Stimulated activated CD4-positive, alpha-beta T cell treated with anti-CD3 and anti-CD28 coated beads, Interleukin-4, amount 100 ng/mL, for 4 hours (primary cell): ENCODE results near the gene CYP46A1.
"Not testable (repeated sequence)": the region's sequence is repeated elsewhere in the genome, so short reads cannot be mapped to it uniquely, and the experiment has no call there.

ENCODE experiments used
- DNase-seq, 2 experiments: peaks; one replicate each; pipeline ENCODE4 v3.0.0-alpha.2; 2020

CYP46A1 gene

DNA sequence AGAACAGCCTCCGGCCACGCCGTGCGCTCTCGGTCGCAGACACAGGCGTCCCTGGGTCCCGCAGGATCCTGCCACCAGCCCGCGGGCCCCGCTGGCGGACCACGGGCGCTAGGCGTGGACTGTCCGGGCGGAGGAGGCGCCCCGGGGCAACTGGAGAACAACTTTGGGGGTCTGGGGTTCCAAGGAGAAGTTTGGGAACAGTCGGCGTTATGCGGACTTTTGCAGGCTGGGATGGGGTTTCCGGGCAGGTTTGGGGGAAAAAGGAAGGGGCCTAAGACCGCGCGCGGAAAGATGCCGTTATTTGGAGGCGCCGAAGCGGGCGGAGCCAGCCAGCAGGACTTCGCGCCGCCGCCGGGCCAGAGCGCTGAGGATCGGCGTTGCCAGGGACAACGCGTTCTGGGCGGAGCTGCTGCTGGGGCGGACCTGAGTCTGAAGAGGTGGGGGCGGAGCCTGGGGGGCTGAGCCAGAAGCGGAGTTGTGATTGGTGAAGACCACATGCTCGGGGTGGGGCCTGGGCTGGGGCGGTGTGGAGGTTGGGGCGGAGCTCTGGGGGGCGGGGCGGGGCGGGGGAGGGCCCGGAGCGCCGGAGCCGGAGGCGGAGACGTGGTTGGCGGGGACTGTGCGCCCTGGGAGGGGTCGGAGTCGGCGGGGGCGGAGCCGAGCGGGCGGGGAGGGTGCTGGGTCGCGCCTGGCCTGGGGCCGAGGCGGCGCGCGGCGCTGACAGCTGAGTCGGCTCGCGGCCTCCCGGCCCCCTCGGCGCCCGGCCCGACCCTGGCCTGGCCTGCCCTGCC lies at the start of gene CYP46A1:
Gene CYP46A1, plus strand, starts transcription at position 680 of the 791 bp plus-strand sequence. CDS start 120 bp downstream, outside the sequence.
- peak; percentile 99 for DNase-seq

DNA sequence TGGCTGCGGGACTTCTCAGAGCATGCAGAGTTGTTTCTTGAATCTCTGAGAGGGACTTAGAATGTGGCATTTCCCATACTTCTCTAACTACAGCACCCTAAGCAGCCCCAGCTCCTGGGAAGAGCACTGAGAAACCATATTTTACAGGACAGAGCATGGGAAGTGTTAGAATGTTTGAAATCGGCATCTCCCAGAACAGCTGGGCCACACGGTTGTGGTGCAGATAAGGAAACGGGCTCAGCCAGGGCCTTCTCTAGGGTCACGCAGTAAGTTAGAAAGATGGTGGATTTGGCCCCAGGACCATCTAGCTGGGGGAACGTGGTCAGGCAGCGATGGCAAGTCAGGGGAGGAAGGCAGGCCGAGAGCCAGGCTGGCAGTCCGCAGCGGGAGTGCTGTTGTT lies 49.7 kb upstream of the CYP46A1 start:
- DNase-seq: no peak

DNA sequence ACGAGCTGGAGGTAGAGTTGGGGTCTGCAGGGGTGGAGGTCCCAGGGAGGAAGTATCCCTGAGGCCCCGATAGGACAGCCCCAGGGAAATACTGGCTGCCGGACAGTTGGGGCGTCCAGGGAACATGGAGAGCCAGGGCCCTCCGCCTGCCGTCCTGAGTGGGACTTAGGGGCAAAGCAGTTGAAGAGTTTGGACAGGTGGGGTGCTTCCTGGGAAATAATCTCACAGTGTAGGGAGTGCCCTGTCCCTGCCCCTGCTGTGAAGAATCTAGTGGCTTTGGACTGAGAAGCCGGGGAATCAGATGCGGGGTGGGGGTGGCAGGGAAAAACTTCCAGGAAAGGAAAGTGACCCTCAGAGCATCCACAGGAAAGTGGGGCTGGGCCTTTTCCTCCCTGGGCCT lies 49.0 kb upstream of the CYP46A1 start:
- DNase-seq: no peak

DNA sequence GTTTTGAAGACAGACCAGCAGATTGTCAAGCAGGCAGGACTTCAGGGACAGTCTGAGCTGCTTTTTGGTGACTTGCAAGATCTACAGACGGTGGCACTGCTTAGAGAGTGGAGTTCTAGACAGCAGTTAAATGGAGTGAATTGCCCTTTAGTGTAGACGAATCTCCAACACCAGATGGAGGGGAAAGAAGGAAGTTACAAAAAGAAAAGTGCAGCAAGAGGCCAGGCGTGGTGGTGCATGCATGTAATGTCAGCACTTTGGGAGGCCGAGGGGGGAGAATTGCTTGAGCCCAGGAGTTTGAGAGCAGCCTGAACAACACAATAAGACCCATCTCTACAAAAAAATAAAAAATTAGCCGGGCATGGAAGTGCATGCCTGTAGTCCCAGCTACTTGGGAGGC lies 47.6 kb upstream of the CYP46A1 start:
- no peak for DNase-seq

DNA sequence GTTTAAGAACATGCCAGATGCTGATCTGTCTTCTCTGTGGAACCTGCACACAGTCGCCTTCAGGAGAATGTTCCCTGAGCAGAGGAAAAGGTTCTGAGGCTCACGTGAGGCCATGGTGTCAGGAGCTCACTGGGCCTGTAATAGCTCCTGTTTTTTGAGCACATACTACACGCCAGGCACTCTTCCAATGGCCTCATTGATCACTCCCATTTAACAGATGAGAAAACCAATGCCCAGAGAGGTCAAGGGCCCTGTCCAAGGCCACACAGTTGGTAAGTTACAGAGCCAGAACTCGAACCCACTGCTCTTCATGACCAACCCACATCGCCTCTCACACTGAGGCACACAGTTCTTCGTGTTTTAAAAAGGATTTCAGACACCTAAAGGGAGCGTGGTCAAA lies 46.5 kb upstream of the CYP46A1 start:
- DNase-seq: no peak

DNA sequence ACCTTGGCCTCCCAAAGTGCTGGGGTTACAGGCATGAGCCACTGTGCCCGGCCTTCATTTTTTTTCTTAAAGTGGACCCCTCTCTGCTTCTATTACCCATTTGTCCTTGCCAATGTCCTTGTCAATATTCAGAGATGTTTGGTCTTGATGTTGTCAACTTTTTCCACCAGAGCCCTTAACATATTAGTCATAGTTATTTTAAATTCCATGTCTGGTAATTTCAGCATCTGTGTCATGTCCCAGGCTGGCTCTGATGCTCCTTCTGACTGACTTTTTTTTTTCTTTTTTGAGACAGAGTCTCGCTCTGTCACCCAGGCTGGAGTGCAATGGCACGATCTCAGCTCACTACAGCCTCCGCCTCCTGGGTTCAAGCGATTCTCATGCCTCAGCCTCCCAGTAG lies 41.3 kb upstream of the CYP46A1 start:
- DNase-seq: not testable (repeated sequence)

DNA sequence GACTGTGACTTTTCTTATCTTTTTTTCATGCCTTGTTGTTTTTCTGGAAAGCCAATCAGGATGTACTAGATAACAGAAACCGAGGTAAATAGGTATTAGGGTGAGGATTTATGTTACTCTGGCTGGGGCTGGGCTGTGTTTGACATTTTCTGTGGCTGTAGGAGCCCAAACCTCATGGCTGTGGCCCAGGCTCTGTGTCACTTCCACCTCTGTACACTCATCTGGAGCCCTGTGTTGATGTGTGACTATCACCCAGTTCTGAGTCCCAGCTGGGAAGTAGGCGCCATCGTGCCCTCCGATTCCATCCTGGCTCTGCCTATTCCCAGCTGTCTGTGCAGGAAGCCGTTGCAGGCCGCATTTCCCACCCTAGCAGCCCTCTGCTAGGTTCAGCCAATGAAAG lies 40.8 kb upstream of the CYP46A1 start:
- no peak for DNase-seq

DNA sequence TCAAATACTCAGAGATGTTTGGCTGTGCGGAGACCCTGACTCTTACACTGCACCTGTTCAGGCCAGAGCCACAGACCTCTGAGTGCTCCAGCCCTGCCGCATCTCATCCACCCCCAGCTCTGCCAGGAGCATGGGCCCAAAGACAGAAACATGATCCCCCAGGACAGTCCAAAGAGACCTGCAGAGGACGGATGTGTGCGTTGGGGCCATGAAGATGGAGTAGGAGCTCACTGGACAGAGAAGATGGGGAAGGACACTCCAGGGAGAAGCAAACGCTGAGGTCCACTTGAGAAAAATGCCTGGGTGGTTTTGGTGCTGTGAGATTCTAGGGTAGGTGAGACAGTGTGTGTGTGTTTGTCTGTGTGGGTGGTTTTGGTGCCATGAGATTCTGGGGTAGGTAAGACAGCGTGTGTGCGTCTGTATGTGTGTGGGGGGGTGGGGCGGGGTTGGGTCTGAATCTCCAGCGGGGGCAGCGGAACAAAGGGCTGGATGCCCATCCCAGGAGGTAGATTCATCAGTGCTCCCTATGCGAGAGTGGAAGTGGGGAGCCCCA lies 40.0 kb upstream of the CYP46A1 start:
- DNase-seq: no peak

DNA sequence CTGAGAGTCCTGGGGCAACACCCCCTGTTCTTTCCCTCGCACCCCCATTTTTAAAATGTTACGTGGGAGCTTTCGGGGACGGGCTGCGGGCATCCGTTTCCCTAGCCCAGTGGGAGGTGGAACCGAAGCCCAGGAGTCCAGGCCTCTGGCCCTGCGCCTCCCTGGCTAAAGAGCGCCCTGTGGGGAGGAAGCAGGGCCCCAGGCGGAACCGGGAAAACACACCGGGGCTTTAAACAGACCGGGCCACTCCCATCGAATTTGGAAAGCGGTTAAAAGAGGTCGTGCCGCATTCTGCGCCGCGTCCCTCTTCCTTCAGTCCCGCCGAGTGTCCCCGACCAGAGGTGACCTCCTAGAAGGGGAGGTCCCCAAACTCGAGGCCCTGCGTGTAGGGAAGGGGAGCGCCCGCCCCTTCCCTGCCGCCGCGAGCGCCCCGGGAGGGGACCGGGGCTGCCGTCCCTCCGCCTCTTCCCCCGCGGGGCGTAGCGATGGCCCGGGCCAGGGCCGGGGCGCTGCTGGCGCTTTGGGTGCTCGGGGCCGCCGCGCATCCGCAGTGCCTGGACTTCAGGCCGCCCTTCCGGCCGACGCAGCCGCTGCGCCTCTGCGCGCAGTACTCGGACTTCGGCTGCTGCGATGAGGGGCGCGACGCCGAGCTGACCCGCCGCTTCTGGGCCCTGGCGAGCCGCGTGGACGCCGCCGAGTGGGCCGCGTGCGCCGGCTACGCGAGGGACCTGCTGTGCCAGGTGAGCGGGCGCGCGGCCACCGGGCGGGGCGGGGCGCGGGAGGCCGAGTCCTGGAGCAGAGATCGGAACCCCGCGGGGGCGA lies 39.2 kb upstream of the CYP46A1 start, which contains the start of gene HHIPL1:
Gene HHIPL1, plus strand, starts transcription at position 407 of the 822 bp plus-strand sequence. Its CDS starts 79 bp downstream, at position 486.
- DNase-seq: no peak

DNA sequence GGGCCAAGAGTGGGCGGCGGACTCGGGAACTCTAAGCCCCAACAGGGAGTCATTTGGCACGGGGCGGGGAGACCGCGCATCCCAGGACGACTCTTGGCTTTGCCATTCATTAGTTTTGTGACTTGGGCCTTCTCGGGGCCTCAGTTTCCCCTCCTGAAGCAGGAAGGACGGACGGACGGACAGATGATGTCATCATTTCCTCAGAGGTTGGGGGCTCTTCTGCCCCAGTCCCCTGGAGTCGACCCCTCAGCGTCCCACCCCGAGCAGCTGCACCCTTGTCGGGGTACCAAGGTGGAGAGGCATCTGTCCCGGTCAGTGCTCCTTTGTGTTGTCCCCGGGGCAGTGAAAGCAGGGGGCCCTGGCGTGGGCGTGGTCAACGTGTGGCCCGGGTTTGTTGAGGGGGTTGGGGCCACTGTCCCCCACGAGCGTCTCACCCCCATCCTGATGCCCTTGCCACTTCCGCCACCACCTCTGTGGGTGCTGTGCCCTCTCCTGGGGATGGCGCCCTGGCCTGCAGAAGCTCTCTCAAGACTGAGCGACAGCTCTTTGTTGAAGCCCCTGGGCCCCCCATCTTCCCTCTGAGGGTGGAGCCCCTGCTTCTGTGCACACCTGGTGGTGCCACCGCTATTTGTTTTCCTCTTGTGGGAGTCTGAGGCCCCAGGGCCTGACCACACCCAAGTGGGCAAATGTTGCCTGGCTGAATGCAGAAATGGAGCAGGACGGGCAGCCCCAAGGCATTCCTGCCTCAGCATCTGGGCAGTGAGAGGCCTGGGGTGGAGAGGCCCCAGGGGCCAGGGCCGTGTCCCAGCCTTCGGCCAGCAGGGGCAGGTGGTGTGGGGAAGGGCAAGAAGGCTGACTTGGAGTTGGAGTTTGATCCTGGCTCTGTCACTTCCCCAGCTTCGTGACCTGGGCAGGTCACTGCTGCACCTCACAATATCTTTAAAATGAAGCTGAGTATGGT lies 38.3 kb upstream of the CYP46A1 start:
- no peak for DNase-seq

DNA sequence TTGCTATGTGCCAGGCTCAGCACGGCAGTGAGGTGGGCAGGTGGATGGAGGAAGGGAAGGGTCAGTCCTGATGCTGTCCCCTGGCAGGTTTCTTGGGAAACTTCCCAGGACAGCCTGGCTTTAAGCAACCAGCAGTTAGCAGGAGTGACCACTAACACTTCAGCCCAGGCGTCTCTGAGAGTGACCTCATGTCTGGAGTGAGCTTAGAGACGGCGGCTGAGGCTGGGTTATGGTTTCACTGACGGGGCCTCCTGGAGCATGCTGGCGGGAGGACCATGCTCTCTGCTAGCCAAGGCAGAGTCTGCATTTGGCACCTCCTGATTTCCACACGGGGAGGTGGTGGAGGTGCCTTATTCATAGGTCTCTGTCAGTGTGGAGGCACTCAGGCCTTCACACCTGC lies 36.7 kb upstream of the CYP46A1 start:
- no peak for DNase-seq

DNA sequence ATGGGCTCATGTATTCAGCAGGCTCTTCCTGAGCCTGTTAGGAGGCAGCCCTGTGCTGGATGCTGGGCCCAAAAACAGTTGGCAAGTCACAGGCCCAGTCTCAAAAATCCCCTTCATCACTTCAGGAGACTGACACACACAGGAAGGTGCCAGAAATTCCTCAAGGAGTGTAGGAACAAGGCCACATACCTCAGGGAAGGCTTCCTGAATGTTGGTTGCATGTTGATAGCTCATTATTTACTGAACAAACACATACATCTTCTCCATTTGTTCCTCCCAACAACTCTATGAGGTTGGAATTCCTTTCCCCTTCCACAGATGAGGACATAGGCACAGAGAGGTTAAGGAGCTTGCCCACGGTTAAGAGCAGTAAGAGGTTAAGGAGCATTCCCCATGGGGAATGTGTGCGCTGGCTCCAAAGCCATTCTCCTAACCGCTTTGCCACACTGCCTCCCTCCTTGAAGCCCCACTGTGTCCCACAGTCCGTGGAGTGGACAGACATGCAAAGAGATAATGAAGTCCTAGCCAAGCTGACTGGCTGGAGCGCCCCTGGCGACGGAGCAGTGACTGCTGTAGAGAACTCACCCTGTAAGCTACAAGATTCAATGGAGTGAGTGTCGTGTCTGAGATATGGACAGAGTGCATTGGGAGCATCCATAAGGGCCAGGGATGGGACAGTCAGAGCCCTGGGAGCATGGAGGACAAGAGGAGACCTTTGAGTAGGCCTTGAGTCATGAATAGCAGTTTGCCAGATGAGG lies 35.9 kb upstream of the CYP46A1 start:
- DNase-seq: no peak

DNA sequence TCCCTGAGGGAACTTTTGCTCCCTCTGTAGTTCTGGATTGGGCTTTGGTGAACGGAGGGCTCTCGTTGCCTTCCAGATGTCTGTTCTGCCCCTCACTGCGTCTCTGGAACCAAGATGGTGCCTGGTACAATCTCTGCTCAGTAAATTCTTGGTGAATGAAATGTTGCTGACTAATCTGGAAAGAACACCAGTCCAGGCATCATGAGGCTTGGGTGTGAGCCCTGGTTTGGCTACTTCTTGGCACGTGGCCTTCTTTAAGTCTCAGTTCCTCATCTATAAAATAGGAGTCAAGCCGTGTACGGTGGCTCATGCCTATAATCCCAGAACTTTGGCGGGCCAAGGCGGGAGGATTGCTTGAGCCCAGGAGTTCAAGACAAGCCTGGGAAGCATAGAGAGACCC lies 34.9 kb upstream of the CYP46A1 start:
- no peak for DNase-seq

DNA sequence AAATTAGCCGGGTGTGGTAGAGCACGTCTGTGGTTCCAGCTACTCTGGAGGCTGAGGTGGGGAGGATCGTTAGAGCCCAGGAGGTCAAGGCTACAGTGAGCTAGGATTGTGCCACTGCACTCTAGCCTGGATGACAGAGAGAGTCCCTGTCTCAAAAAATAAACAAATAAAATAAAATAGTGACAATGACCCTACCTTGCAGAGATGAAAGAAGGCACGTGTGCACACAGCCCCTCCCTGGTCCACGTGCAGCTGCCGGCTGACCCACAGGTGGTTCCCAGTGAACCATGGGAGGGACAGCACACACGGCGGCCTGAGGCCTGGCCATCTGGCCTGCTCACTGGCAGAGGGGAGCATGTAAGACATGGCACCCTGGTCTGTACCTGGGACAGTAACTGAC lies 34.5 kb upstream of the CYP46A1 start:
- DNase-seq: no peak

DNA sequence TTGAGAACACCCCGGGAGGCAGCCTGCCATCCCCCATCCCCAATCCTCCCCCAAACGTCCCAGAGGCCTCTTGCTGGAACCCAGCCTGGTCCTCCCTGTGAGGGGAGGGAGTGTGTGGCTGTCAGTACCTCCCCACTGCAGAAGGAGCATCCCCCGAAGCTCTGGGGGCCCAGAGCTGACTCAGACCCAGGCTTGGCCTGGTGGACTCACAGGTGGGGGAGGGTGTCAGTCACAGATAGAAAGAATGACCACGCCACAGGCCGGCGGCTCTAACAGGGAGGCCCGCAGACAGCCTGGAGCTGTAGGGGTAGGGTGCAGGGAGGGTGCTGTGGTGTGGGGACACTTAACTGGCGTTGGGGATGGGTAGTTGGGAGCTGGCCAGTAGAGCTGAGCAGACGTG lies 33.9 kb upstream of the CYP46A1 start:
- no peak for DNase-seq

DNA sequence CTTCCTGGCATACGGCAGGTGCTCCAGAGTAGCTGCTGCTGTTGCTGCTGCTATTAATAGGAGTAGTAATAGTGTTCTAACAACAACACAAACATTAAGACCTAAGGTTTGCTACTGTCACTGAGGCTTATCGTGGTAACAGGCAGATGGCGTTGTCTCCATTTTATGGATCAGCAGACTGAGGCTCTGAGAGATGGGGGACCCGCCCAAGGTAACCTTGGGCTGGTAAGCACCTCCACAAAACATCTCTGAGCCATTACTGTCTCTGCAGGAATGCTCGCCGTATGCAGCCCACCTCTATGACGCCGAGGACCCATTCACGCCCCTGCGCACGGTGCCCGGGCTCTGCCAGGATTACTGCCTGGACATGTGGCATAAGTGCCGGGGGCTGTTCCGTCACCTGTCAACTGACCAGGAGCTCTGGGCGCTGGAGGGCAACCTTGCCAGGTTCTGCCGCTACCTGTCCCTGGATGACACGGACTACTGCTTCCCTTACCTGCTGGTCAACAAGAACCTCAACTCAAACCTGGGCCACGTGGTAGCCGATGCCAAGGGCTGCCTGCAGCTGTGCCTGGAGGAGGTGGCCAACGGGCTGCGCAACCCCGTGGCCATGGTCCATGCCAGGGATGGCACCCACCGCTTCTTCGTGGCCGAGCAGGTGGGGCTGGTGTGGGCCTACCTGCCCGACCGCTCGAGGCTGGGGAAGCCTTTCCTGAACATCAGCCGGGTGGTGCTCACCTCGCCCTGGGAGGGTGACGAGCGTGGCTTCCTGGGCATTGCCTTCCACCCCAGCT lies 31.9 kb upstream of the CYP46A1 start:
- DNase-seq: no peak

DNA sequence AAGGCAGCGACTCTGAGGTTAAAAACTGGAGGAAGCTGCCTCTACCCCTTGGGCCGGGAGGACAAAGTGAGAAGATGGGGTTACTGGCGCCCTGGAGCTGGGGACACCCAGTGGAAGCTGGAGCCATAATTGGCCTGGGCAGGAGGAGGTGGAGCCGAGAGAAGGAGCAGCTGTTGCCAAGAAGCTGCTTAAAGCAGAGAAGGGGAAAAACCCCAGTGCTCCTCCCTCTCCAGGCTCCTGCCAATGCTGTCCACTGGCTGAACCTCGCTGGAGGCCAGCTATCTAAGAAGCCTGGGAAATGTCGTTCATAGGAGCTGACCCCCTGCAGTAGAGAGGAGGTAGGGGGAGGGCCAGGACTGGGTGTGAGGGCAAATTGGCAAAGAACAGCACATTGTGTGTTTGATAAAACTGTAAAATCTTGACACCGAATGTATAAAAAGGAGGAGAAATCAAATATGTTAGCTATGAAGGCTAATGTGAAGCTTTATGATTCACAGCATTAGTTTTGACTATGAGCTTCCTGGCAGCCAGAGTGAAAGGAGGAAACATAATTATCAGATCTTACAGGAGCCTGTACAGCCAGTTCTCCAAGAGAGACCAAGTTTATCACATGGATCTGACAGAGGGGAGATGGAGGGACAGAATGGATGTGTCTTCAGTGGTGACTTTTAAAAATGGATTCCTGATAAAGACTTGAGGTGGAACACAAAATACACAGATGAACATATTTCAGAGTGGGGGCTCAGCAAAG lies 29.7 kb upstream of the CYP46A1 start:
- no peak for DNase-seq

DNA sequence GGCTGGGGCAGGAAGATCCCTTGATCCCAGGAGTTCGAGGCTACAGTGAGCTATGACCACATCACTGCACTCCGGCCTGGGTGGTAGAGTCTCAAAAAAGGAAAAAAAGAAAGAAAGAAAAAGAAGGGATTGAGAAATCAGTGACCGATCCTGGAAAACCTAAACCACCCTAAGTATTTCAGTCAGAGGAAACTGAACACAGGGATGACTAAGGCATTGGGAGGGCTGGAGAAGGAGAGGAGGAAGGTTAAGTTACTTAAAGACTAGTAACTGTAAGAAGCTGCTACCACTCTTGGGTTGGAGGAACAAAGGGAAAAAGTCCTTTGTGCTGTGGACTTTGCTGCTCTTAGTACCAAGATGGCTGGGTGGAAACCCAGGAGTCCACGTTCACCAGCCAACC lies 28.6 kb upstream of the CYP46A1 start:
- DNase-seq: no peak

DNA sequence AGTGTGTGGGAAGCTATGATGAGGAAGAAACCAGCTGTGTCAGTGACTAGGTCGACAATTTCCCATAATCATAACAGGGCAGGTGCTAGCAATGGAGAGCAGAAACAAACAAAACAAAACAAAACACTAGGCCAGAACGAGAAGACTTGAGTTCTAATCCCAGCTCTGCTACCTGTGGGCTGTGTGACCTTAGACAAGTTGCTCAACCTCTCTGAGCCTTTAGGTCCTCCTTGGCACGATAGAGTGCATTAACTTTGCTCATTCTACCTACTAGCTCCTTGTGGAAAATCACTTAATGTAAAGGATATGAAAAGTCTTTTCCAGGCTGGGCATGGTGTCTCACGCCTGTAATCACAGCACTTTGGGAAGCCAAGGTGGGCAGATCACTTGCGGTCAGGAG lies 27.9 kb upstream of the CYP46A1 start:
- no peak for DNase-seq

DNA sequence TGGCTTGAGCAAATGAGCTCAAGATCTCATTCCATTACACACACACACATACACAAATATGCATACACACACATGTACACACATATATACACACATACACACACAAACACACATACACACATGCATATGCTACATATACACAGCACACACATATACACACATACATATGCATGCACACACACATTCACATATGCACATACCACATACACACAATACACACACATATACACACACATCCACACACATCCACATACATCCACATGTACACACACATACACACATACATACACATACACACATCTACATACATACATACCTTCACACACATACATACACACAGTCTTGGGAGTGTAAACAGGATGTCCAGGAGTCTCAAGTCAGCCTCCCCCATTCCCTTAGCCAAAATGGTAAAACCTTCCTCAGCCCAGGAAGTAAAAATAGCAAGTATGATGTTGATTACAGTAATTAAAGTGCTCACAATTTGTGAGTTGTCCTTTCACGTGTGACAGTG lies 26.4 kb upstream of the CYP46A1 start:
- DNase-seq: no peak
